Esophagus squamous epithelium (tissue), 5 donors: ENCODE results near the gene NCBP3. TPM values are rescaled to one million over a fixed set of nuclear protein-coding genes. Genes with fewer than 3 reads are reported as not detected.

Experiments
- DNase-seq: peaks from one replicate; lab custom pipeline; 2025; lab: John Stamatoyannopoulos, UW
- H3K27ac ChIP-seq, 4 donors: fragments of 200-600 bp; sonication (generic); one replicate each; pipeline ENCODE4 v1.5.1; 2016 to 2019; ENCODE audit warnings: mild to moderate bottlenecking in 1 of 4
- H3K27me3 ChIP-seq, 4 donors: fragments of 200-600 bp; sonication (generic); 1 replicate in 3 of 4; 2 replicates in 1 of 4; pipeline versions ENCODE4 v1.5.1 to v1.6.0; 2017 to 2021; ENCODE audit warnings: antibody characterized with exemption in 1 of 4
- H3K36me3 ChIP-seq, 3 donors: fragments of 200-600 bp; sonication (generic); one replicate each; pipeline ENCODE4 v1.5.1; 2016 to 2019
- H3K4me1 ChIP-seq, 3 donors: fragments of 200-600 bp; sonication (generic); one replicate each; pipeline ENCODE4 v1.5.1; 2017 to 2019
- H3K4me3 ChIP-seq, 4 donors: fragments of 200-600 bp; sonication (generic); 1 replicate in 3 of 4; 2 replicates in 1 of 4; pipeline ENCODE4 v1.5.1; 2016 to 2019; ENCODE audit warnings: mild to moderate bottlenecking in 2 of 4, moderate library complexity in 1 of 4
- H3K9me3 ChIP-seq, 3 donors: fragments of 200-600 bp; sonication (generic); one replicate each; pipeline ENCODE4 v1.5.1; 2016 to 2019
- POLR2A ChIP-seq, 4 donors: fragments of 450-650 bp; IDR thresholded peaks; one replicate each; pipeline ENCODE4 v1.6.1; 2017; ENCODE audit warnings: antibody characterized with exemption in 4 of 4, mild to moderate bottlenecking in 4 of 4, moderate library complexity in 3 of 4
- WGBS, 2 donors: methylation state at CpG; one replicate each; pipeline ENCODE4 v1.1.5; 2018; 5-methylcytosine and 5-hydroxymethylcytosine counted together
- intact Hi-C: fragments of 100-400 bp; cut with DNase I; formaldehyde crosslinking; loops from one replicate; pipeline ENCODE4 v1.15.0; 2022
- total RNA-seq, 4 donors: library from RNA; depleted of rRNA; stranded (reverse); fragments of >200 nt; gene quantifications; one replicate each; pipeline ENCODE4 v1.1.0, GENCODE V29; 2016
- TF ChIP-seq, protein P1 (sequence below), 6 experiments: fragments of 450-650 bp in 4 of 6; fragments of 200-600 bp in 2 of 6; sonication (generic) in 2 of 6; IDR thresholded peaks; one replicate each; pipeline ENCODE4 v1.5.1; 2016 to 2019; ENCODE audit warnings: antibody characterized with exemption in 6 of 6, mild to moderate bottlenecking in 4 of 6, moderate library complexity in 4 of 6
- donor health status: DM: yes; HTN: yes; CAD: no.

NCBP3 gene
- total RNA-seq, 4 donors from 2014 or later: 12.1 to 26.1 (median 17.1) TPM

DNA sequence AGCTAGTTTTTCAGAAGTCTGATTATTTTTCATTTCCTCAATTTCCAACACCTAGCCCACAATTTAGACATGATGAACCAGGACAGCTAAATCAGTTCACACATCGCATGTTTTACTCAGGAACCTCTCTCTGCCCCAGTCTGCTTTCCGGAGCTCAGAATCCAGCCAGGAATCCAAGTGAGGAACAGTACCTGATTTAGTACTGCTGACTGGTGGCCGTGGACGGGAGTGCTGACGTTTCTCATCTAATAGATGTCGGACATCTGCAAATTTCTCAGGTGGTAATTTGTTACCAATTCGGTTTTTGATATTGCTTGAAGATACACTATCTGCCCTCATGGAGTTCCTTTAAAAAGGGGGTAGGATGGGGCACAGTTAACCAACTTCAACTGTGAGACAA lies 30.1 kb downstream of the NCBP3 start:
- WGBS, 2 donors: 93 to 96% methylated on average over 5 to 7 of the region's 7 CpGs

DNA sequence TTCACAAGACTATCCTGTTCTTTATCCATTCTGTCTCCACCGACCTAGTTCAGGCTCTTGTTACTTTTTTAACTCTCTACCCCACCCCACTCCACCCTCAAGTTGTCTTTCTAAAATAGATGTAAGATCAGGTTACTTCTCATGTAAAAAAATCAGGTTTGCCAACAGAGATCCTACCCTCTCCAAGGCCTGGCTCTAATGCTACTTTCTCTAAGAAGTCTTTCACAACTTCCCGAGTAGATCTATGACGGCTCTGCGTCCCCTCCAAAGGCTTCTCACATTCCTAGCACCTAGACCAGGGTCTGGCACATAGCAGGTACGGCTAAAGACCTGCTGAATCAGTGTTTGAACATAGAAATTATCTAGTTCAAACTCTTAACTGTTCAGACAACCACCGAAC lies 30.9 kb downstream of the NCBP3 start:
- Histone ChIP-seq H3K4me1 (no peaks in the 10 kb centered on the region), H3K36me3 (peaks cover 15 to 100% (median 35%) of the 10 kb centered on the region in 3 donors), H3K27me3 (no peaks in the 10 kb centered on the region), H3K27ac (no peak overlapping the region), H3K4me3 (no peak overlapping the region), H3K9me3 (no peaks in the 10 kb centered on the region)
- intact Hi-C loops: no loop called here
- 88% methylated on average over 5 to 6 of the region's 6 CpGs for WGBS, 2 donors
- no peak for TF ChIP-seq POLR2A (IDR thresholded peaks at IDR 0.05)
- TF ChIP-seq, protein P1, sequence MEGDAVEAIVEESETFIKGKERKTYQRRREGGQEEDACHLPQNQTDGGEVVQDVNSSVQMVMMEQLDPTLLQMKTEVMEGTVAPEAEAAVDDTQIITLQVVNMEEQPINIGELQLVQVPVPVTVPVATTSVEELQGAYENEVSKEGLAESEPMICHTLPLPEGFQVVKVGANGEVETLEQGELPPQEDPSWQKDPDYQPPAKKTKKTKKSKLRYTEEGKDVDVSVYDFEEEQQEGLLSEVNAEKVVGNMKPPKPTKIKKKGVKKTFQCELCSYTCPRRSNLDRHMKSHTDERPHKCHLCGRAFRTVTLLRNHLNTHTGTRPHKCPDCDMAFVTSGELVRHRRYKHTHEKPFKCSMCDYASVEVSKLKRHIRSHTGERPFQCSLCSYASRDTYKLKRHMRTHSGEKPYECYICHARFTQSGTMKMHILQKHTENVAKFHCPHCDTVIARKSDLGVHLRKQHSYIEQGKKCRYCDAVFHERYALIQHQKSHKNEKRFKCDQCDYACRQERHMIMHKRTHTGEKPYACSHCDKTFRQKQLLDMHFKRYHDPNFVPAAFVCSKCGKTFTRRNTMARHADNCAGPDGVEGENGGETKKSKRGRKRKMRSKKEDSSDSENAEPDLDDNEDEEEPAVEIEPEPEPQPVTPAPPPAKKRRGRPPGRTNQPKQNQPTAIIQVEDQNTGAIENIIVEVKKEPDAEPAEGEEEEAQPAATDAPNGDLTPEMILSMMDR (IDR thresholded peaks at IDR 0.05): no peak
- no peak for DNase-seq

More for the DNA sequence above, 30.1 kb downstream of the NCBP3 start:
- DNase-seq: no peak
- H3K36me3 ChIP-seq: peaks cover 11 to 100% (median 32%) of the 10 kb centered on the region in 3 donors
- H3K4me3 ChIP-seq: no peak overlapping the region
- TF ChIP-seq, protein P1 (IDR thresholded peaks at IDR 0.05): no peak
- no peak for TF ChIP-seq POLR2A (IDR thresholded peaks at IDR 0.05)
- no peaks in the 10 kb centered on the region for H3K27me3 ChIP-seq
- H3K4me1 ChIP-seq: no peaks in the 10 kb centered on the region
- no peaks in the 10 kb centered on the region for H3K9me3 ChIP-seq
- no peak overlapping the region for H3K27ac ChIP-seq
- intact Hi-C loops: no loop called here

DNA sequence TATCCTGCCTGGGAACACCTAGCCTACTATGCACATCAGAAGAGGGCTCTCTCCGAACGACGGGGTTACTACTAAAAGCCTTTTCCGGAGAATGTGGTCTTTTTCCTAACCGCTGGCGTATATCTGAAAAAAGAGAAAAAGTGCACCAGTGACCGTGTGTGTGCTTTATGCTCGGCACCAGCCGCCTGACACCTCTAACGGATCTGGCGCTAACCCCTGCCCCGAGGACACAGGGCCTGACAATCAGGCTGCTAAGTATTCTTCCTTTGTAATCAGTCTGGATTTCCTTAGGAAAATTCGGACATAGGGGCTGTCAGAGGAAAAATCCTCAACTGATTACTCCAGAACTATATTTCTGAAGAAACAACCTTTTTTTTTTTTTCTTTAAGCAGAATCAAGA lies 31.7 kb downstream of the NCBP3 start:
- Histone ChIP-seq H3K9me3 (no peaks in the 10 kb centered on the region), H3K4me1 (no peaks in the 10 kb centered on the region), H3K27ac (no peak overlapping the region), H3K36me3 (peaks cover 15 to 100% (median 35%) of the 10 kb centered on the region in 3 donors), H3K4me3 (no peak overlapping the region), H3K27me3 (no peaks in the 10 kb centered on the region)
- 92 to 96% methylated on average over 13 of the region's 13 CpGs for WGBS, 2 donors
- DNase-seq: no peak
- intact Hi-C loops: no loop called here
- TF ChIP-seq POLR2A (IDR thresholded peaks at IDR 0.05): no peak
- TF ChIP-seq, protein P1 (IDR thresholded peaks at IDR 0.05): no peak

DNA sequence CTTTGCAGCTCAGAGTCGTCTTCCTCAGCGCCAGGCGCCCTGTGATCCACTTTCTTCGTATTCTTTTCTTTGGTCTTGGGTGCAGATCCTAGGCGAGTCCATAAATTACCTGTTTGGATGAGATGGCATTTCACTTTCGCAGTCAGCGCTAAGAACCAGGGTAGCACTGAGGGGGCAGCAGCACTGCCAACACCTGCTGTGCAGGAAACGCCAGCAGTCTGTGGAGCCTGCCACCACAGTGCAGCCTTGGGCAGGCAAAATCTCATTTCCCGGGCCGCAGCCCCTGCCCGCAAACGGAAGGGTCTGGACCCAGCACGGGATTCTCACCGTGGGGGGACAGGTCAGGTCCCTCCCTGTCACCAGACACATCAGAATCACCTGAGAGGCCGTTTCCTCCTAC lies 32.9 kb downstream of the NCBP3 start:
- H3K27me3 ChIP-seq: no peaks in the 10 kb centered on the region
- H3K4me3 ChIP-seq: no peak overlapping the region
- intact Hi-C loops: no loop called here
- DNase-seq: no peak
- no peak overlapping the region for H3K27ac ChIP-seq
- no peak for TF ChIP-seq POLR2A (IDR thresholded peaks at IDR 0.05)
- TF ChIP-seq, protein P1 (IDR thresholded peaks at IDR 0.05): no peak
- no peaks in the 10 kb centered on the region for H3K9me3 ChIP-seq
- H3K36me3 ChIP-seq: peaks cover 9 to 100% (median 35%) of the 10 kb centered on the region in 3 donors
- 89 to 92% methylated on average over 10 to 12 of the region's 15 CpGs for WGBS, 2 donors
- H3K4me1 ChIP-seq: no peaks in the 10 kb centered on the region

DNA sequence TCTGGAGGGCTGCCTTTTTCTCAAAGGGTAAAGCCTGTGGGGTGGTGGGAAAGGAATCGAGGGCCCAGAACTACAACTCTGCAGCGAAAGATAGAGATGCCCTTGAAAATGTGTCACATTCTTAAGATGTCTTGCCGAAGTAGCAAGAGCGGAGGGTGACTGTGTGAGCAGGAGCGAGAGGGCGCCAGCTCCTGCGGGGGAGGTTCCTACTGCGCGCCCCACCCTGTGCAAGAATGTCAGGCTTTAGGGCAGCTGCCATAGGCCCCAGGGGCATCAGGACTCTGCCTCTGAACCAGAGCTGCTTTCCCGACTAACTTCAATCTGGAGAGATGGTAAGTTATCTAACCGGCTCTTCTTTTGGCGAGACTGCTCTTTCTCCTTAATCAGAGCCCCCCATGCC lies 33.3 kb downstream of the NCBP3 start:
- Histone ChIP-seq H3K36me3 (peaks cover 8 to 100% (median 35%) of the 10 kb centered on the region in 3 donors), H3K4me3 (no peak overlapping the region), H3K9me3 (no peaks in the 10 kb centered on the region), H3K4me1 (no peaks in the 10 kb centered on the region), H3K27ac (no peak overlapping the region), H3K27me3 (no peaks in the 10 kb centered on the region)
- WGBS, 2 donors: 78 to 89% methylated on average over 11 to 12 of the region's 12 CpGs
- no peak for DNase-seq
- no peak for TF ChIP-seq POLR2A (IDR thresholded peaks at IDR 0.05)
- TF ChIP-seq, protein P1 (IDR thresholded peaks at IDR 0.05): no peak
- intact Hi-C loops: no loop called here
